Testis (tissue), 2 donors: ENCODE data around the gene FAT2.

Experiments
- CTCF ChIP-seq, 3 experiments: fragments of 450-650 bp in 2 of 3; fragments of 200-600 bp in 1 of 3; sonication (generic) in 1 of 3; IDR thresholded peaks; one replicate each; pipeline ENCODE4 v1.5.1; 2016 to 2019; ENCODE audit warnings: antibody characterized with exemption in 3 of 3, mild to moderate bottlenecking in 2 of 3, moderate library complexity in 1 of 3
- POLR2A ChIP-seq: fragments of 450-650 bp; IDR thresholded peaks from one replicate; pipeline ENCODE4 v1.6.1; 2017; ENCODE audit warnings: antibody characterized with exemption, mild to moderate bottlenecking, moderate library complexity

- TF ChIP-seq CTCF (IDR thresholded peaks at IDR 0.05) = no peak
- TF ChIP-seq POLR2A = no peak
Measured at GRCh38 chr5:151581347-151581746, 9.8 kb downstream of the FAT2 start.
